Endothelial cell of umbilical vein (primary cell): Measurements from ENCODE around the gene NCL. TPM values are rescaled to one million over a fixed set of nuclear protein-coding genes. Genes with fewer than 3 reads are reported as not detected.

ENCODE experiments used
- BruUV-seq: library from RNA; stranded (reverse); fragments of 400-500 nt; replicated peaks from 2 replicates; lab custom pipeline; 2021; lab: Mats Ljungman, UMichigan
- CTCF ChIA-PET: fragments of 300-600, 350-600 bp; sonication (Branson Sonifier 250); formaldehyde crosslinking; loops from one replicate; lab custom pipeline; 2021; ENCODE audit warnings: antibody characterized with exemption, inconsistent platforms; lab: Charles Lee
- POLR2A ChIA-PET: fragments of 300-600, 350-600 bp; sonication (Branson Sonifier 250); formaldehyde crosslinking; loops from one replicate; lab custom pipeline; 2021; ENCODE audit warnings: antibody characterized with exemption, inconsistent platforms; lab: Charles Lee
- DNase-seq: peaks from one replicate; pipeline ENCODE4 v3.0.0-alpha.2; 2011; ENCODE audit warnings: low read depth, low spot score
- FAIRE-seq: peaks from 2 replicates; lab custom pipeline; 2011; peaks lifted over from hg19 to GRCh38; lab: Jason Lieb, UNC
- H2AFZ ChIP-seq: 2 replicates; pipeline ENCODE4 v1.6.0; 2012; ENCODE audit warnings: low read depth, low read length, control low read depth, inconsistent platforms
- H3K27ac ChIP-seq: 2 replicates; pipeline ENCODE4 v1.5.1; 2011; ENCODE audit warnings: low read depth, mild to moderate bottlenecking, control low read depth, low read length, moderate library complexity; ENCODE audit not compliant: insufficient read depth
- H3K27me3 ChIP-seq, 2 experiments: 2 replicates each; pipeline versions ENCODE4 v1.6.0 to v1.6.1; 2011; ENCODE audit warnings: low read length in 2 of 2, mixed read lengths in 1 of 2; ENCODE audit not compliant: control insufficient read depth in 2 of 2, insufficient read depth in 2 of 2
- H3K36me3 ChIP-seq, 2 experiments: 2 replicates in 1 of 2; 3 replicates in 1 of 2; pipeline ENCODE4 v1.5.1; 2011; ENCODE audit warnings: low read length in 2 of 2, mild to moderate bottlenecking in 1 of 2, moderate library complexity in 1 of 2; ENCODE audit not compliant: control insufficient read depth in 2 of 2, insufficient read depth in 2 of 2; ENCODE audit errors: extremely low read depth in 1 of 2
- H3K4me1 ChIP-seq: 3 replicates; pipeline ENCODE4 v1.5.1; 2011; ENCODE audit warnings: mild to moderate bottlenecking, low read length; ENCODE audit not compliant: control insufficient read depth, insufficient read depth; ENCODE audit errors: extremely low read depth
- H3K4me2 ChIP-seq: 2 replicates; pipeline ENCODE4 v1.6.1; 2011; ENCODE audit warnings: low read length, control low read depth, mixed read lengths; ENCODE audit not compliant: insufficient read depth
- H3K4me3 ChIP-seq, 3 experiments: fragments of 200-600 bp in 1 of 3; sonication (generic), shearing (Covaris generic) in 1 of 3; replicated peaks in 1 of 3; 2 replicates each; pipeline ENCODE4 v1.5.1; 2011 to 2016; ENCODE audit warnings: control low read depth in 3 of 3, low read length in 3 of 3, mild to moderate bottlenecking in 2 of 3, inconsistent platforms in 1 of 3, low read depth in 1 of 3, moderate library complexity in 1 of 3; ENCODE audit not compliant: insufficient read depth in 1 of 3
- H3K79me2 ChIP-seq: 2 replicates; pipeline ENCODE4 v1.6.0; 2012; ENCODE audit warnings: low read length, inconsistent platforms; ENCODE audit not compliant: control insufficient read depth, insufficient read depth
- H3K9ac ChIP-seq: replicated peaks from 2 replicates; pipeline ENCODE3; 2011; ENCODE audit warnings: low read length, control low read depth; ENCODE audit not compliant: insufficient read depth; ENCODE audit errors: extremely low read depth
- H3K9me1 ChIP-seq: replicated peaks from 3 replicates; pipeline ENCODE4 v1.6.0; 2011; ENCODE audit warnings: mild to moderate bottlenecking, low read length; ENCODE audit not compliant: control insufficient read depth, insufficient read depth; ENCODE audit errors: extremely low read depth
- H3K9me3 ChIP-seq: replicated peaks from 2 replicates; pipeline ENCODE4 v1.5.1; 2012; ENCODE audit warnings: low read length, inconsistent platforms; ENCODE audit not compliant: control insufficient read depth, insufficient read depth
- H4K20me1 ChIP-seq: replicated peaks from 2 replicates; pipeline ENCODE3; 2011; ENCODE audit warnings: mild to moderate bottlenecking, low read length; ENCODE audit not compliant: control insufficient read depth, insufficient read depth; ENCODE audit errors: extremely low read depth
- CTCF ChIP-seq, 2 donors: IDR thresholded peaks; 1 replicate in 1 of 2; 2 replicates in 1 of 2; pipeline ENCODE4 v1.5.1; 2011; ENCODE audit warnings: low read length in 2 of 2, mild to moderate bottlenecking in 2 of 2, moderate library complexity in 2 of 2, control low read depth in 1 of 2, inconsistent platforms in 1 of 2, low read depth in 1 of 2; ENCODE audit not compliant: insufficient read depth in 1 of 2; ENCODE audit errors: extremely low read depth in 1 of 2
- EZH2 ChIP-seq: IDR thresholded peaks from 2 replicates; pipeline ENCODE4 v1.6.1; 2012; ENCODE audit warnings: borderline replicate concordance, low read depth, mild to moderate bottlenecking, moderate library complexity, low read length, inconsistent platforms; ENCODE audit not compliant: severe bottlenecking
- FOS ChIP-seq: IDR thresholded peaks from 2 replicates; pipeline ENCODE4 v1.6.1; 2011; ENCODE audit warnings: mild to moderate bottlenecking, low read length, moderate library complexity, borderline replicate concordance; ENCODE audit not compliant: insufficient read depth
- GATA2 ChIP-seq: IDR thresholded peaks from 2 replicates; pipeline ENCODE4 v1.7.0; 2011; ENCODE audit warnings: low read depth, mild to moderate bottlenecking, moderate library complexity, mixed read lengths, low read length; ENCODE audit not compliant: insufficient read length, insufficient read depth
- JUN ChIP-seq: IDR thresholded peaks from 2 replicates; pipeline ENCODE4 v1.6.1; 2011; ENCODE audit warnings: borderline replicate concordance, low read depth; ENCODE audit not compliant: insufficient read length, insufficient read depth
- MAX ChIP-seq: IDR thresholded peaks from 2 replicates; pipeline ENCODE4 v1.6.1; 2011; ENCODE audit not compliant: insufficient read depth, insufficient read length
- MYC ChIP-seq: IDR thresholded peaks from one replicate; pipeline ENCODE4 v1.6.1; 2011; ENCODE audit warnings: mild to moderate bottlenecking, low read depth, low read length
- POLR2A ChIP-seq: IDR thresholded peaks from 2 replicates; pipeline ENCODE4 v1.6.1; 2012; ENCODE audit warnings: low read depth, mild to moderate bottlenecking, control low read depth, low read length
- POLR2AphosphoS5 ChIP-seq: IDR thresholded peaks from 2 replicates; pipeline ENCODE4 v1.6.1; 2012; ENCODE audit warnings: low read depth, mild to moderate bottlenecking, control low read depth, low read length, moderate library complexity; ENCODE audit not compliant: insufficient read depth
- dilution Hi-C: fragments of 300-500 bp; cut with MboI; formaldehyde crosslinking; loops from one replicate; pipeline ENCODE4 v1.15.0; 2019; ENCODE audit warnings: low sequenced_read_pairs; ENCODE audit not compliant: extremely low pct_ligation_motif_present
- intact Hi-C: fragments of 100-400 bp; cut with micrococcal nuclease; formaldehyde crosslinking; loops from one replicate; pipeline ENCODE4 v1.10.0; 2022
- polyA plus RNA-seq, 4 experiments: library from polyadenylated mRNA; depleted of rRNA in 3 of 4; stranded (reverse) in 3 of 4; unstranded in 1 of 4; fragments of >200 nt; gene quantifications; 2 replicates each; pipeline versions ENCODE4 v1.2.1 to v1.2.3, GENCODE V29; 2011 to 2012; ENCODE audit warnings: missing spikeins in 1 of 4
- total RNA-seq: library from RNA; stranded (reverse); gene quantifications from 2 replicates; pipeline ENCODE4 v1.2.3, GENCODE V29; 2021

The NCL gene
- total and polyA plus RNA-seq, 2 donors (not counting 3 experiments of a cell fraction or from before 2014, with no cell fraction given), result 35.3 to 708 TPM

GRCh38 chr2:231476920-231477319 lies 12.6 kb upstream of the NCL start:
- H3K4me1 ChIP-seq, result no peaks in the 10 kb centered on the region
- dilution Hi-C loops (no loop called here), intact Hi-C loops (no loop called here)
- DNase-seq (no peak), FAIRE-seq (no peak)
- H3K9me3 ChIP-seq, result no peaks in the 10 kb centered on the region
- no peak overlapping the region for H3K4me2 ChIP-seq
- no peaks in the 10 kb centered on the region for H3K27me3 ChIP-seq
- H3K36me3 ChIP-seq, result no peaks in the 10 kb centered on the region
- no peak overlapping the region for H3K27ac ChIP-seq
- ChIA-PET CTCF (interaction anchor here (0.9 to 3.3 kb wide), 3 partner anchors 10 to 87 kb away, joined by 3 to 14 read pairs (median 3); partner anchors contain the start of gene NCL), POLR2A (interaction anchor here (6.9 kb wide), 1 partner anchor 13 kb away, joined by 42 read pairs; the partner anchor contains the start of gene NCL)
- BruUV-seq, result no TSS peak
- H3K4me3 ChIP-seq, result no peak overlapping the region
- H4K20me1 ChIP-seq, result no peaks in the 10 kb centered on the region
- no peak for TF ChIP-seq EZH2
- no peak for TF ChIP-seq MAX
- TF ChIP-seq POLR2A, result no peak
- no peak for TF ChIP-seq CTCF (IDR thresholded peaks at IDR 0.05; ENCODE audit: extremely low read depth in 1 of 2, insufficient read depth in 1 of 2, low read depth in 1 of 2, low read length in 2 of 2)
- no peak for TF ChIP-seq FOS
- no peak for TF ChIP-seq GATA2
- no peak for TF ChIP-seq MYC
- no peak for TF ChIP-seq JUN
- TF ChIP-seq POLR2AphosphoS5, result no peak
- H3K79me2 ChIP-seq, result no peaks in the 10 kb centered on the region
- H3K9me1 ChIP-seq, result no peaks in the 10 kb centered on the region
- H3K9ac ChIP-seq, result no peak overlapping the region
- no peak overlapping the region for H2AFZ ChIP-seq
